Thoracic aorta (tissue), 2 donors: ENCODE measurements around the gene NSMCE4A. TPM values are rescaled to one million over a fixed set of nuclear protein-coding genes. Genes with fewer than 3 reads are reported as not detected.
A peak's percentile ranks its signal among the peaks of the same experiment; 100 is the strongest.
"Not testable (repeated sequence)": the region's sequence is repeated elsewhere in the genome, so short reads cannot be mapped to it uniquely, and the experiment has no call there.

Experiments used
- ATAC-seq: fragments of 150-250 bp; one replicate; pipeline ENCODE4 v1.8.0; 2017; ENCODE audit warnings: low read depth; ENCODE audit not compliant: insufficient number of reproducible peaks, low FRiP score
- DNase-seq: peaks from one replicate; pipeline ENCODE4 v3.0.0-alpha.2; 2020; ENCODE audit warnings: low spot score
- H3K27ac ChIP-seq, 2 donors: fragments of 200-600 bp; sonication (generic); 1 replicate in 1 of 2; 2 replicates in 1 of 2; pipeline ENCODE4 v1.5.1; 2016; ENCODE audit warnings: mild to moderate bottlenecking in 2 of 2, moderate library complexity in 2 of 2
- H3K27me3 ChIP-seq: fragments of 200-600 bp; sonication (generic); replicated peaks from 2 replicates; pipeline ENCODE4 v1.6.0; 2016; ENCODE audit warnings: mild to moderate bottlenecking; ENCODE audit not compliant: insufficient read depth
- H3K36me3 ChIP-seq: fragments of 200-600 bp; sonication (generic); one replicate; pipeline ENCODE4 v1.5.1; 2016
- H3K4me1 ChIP-seq, 2 donors: fragments of 200-600 bp; sonication (generic); 1 replicate in 1 of 2; 2 replicates in 1 of 2; pipeline versions ENCODE4 v1.5.1 to v1.6.0; 2016; ENCODE audit warnings: low read depth in 2 of 2, mild to moderate bottlenecking in 1 of 2; ENCODE audit not compliant: control insufficient read depth in 1 of 2
- H3K4me3 ChIP-seq: fragments of 200-600 bp; sonication (generic); 2 replicates; pipeline ENCODE4 v1.5.1; 2016; ENCODE audit warnings: mild to moderate bottlenecking
- H3K9me3 ChIP-seq: fragments of 200-600 bp; sonication (generic); 2 replicates; pipeline ENCODE4 v1.5.1; 2016
- total RNA-seq, 2 donors: library from RNA; depleted of rRNA; stranded (reverse); fragments of >200 nt; gene quantifications; one replicate each; pipeline versions ENCODE4 v1.1.0 to v1.2.3, GENCODE V29; 2016
- TF ChIP-seq, protein P1 (sequence below): fragments of 200-600 bp; sonication (generic); IDR thresholded peaks from one replicate; pipeline ENCODE4 v1.5.1; 2019; ENCODE audit warnings: antibody characterized with exemption

Gene NSMCE4A, protein sequence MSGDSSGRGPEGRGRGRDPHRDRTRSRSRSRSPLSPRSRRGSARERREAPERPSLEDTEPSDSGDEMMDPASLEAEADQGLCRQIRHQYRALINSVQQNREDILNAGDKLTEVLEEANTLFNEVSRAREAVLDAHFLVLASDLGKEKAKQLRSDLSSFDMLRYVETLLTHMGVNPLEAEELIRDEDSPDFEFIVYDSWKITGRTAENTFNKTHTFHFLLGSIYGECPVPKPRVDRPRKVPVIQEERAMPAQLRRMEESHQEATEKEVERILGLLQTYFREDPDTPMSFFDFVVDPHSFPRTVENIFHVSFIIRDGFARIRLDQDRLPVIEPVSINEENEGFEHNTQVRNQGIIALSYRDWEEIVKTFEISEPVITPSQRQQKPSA
- 10 to 100 TPM; 64.0 to 81.1 TPM for total RNA-seq

DNA sequence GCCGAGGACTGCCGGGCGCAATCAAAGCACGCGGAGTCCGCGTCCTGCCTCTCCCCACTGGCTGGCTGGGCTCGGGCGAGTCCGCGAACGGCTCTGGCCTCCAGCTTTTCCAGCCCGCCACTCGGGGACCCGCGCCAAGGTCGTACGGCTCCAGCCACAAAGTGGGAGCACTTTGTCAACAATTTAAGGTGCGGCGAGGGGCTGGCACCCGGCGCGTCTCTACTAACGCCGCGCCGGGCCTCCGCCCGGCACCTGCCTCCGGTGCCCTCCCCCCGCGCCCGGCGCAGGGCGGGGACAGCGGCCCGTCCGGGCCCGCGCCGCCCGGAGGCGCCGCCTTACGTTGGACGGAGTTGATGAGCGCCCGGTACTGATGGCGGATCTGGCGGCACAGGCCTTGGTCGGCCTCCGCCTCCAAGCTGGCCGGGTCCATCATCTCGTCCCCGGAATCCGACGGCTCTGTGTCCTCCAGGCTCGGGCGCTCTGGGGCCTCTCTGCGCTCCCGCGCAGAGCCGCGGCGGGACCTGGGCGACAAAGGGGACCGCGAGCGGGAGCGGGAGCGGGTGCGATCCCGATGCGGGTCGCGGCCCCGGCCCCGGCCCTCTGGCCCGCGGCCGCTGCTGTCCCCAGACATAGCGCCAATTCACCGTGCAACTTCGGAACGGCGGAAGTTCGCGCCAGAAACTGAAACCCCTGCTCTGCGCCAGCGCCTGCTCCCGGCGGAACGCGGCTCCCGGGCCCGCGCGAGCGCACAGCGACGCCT lies at the start of gene NSMCE4A:
TSS of gene NSMCE4A (minus strand) at position 683 of the 760 bp plus-strand sequence. CDS start at position 631, 52 bp downstream.
- TF ChIP-seq, protein P1, sequence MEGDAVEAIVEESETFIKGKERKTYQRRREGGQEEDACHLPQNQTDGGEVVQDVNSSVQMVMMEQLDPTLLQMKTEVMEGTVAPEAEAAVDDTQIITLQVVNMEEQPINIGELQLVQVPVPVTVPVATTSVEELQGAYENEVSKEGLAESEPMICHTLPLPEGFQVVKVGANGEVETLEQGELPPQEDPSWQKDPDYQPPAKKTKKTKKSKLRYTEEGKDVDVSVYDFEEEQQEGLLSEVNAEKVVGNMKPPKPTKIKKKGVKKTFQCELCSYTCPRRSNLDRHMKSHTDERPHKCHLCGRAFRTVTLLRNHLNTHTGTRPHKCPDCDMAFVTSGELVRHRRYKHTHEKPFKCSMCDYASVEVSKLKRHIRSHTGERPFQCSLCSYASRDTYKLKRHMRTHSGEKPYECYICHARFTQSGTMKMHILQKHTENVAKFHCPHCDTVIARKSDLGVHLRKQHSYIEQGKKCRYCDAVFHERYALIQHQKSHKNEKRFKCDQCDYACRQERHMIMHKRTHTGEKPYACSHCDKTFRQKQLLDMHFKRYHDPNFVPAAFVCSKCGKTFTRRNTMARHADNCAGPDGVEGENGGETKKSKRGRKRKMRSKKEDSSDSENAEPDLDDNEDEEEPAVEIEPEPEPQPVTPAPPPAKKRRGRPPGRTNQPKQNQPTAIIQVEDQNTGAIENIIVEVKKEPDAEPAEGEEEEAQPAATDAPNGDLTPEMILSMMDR = no peak
- DNase-seq (no peak), ATAC-seq (peak; percentile 85)
- peak within 1 kb of the TSS; percentile 95 for H3K27ac ChIP-seq
- H3K4me3 ChIP-seq = peak within 1 kb of the TSS; percentile 91
- H3K36me3 ChIP-seq = no peaks in the 10 kb centered on the region
- no peaks in the 10 kb centered on the region for H3K27me3 ChIP-seq
- peaks cover 10 to 28% of the 10 kb centered on the region in 2 donors for H3K4me1 ChIP-seq
- no peaks in the 10 kb centered on the region for H3K9me3 ChIP-seq

DNA sequence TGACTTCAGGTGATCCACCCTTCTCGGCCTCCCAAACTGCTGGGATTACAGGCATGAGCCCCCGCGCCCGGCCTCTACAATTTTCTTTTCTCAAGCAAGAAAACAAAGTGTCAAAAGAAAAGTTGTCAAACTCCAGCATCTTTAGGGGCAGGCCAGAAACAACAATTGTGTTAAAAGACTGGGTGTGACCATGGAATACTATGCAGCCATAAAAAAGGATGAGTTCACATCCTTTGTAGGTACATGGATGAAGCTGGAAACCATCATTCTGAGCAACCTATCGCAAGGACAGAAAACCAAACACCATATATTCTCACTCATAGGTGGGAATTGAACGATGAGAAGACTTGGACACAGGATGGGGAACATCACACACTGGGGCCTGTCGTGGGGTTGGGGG lies 48.2 kb upstream of the NSMCE4A start:
- H3K4me3 ChIP-seq, H3K36me3 ChIP-seq, H3K27ac ChIP-seq, DNase-seq, ATAC-seq, H3K27me3 ChIP-seq, H3K9me3 ChIP-seq: not testable (repeated sequence)
- peaks cover 0 to 19% of the 10 kb centered on the region in 2 donors for H3K4me1 ChIP-seq

DNA sequence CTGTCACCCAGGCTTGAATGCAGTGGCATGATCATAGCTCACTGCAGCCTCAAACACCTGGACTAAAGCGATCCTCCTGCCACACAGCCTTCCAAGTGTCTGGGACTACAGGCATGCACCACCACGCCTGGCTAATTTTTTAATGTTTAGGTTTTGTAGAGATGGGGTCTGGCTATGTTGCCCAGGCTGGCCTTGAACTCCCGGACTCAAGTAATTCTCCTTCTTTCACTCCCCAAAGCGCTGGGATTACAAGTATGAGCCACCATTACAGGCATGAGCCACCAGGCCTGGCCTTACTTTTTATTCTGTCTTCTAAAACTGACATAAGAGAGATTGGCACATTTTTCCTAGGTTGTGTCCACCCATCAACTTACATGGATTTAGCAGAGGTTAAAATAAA lies 47.3 kb upstream of the NSMCE4A start:
- H3K27me3 ChIP-seq = no peaks in the 10 kb centered on the region
- DNase-seq (no peak), ATAC-seq (no peak)
- TF ChIP-seq, protein P1 = no peak
- H3K27ac ChIP-seq = peak overlapping the region; percentile 1 to 69
- no peaks in the 10 kb centered on the region for H3K9me3 ChIP-seq
- H3K36me3 ChIP-seq = no peaks in the 10 kb centered on the region
- H3K4me3 ChIP-seq = no peak overlapping the region
- H3K4me1 ChIP-seq = peaks cover 0 to 16% of the 10 kb centered on the region in 2 donors

DNA sequence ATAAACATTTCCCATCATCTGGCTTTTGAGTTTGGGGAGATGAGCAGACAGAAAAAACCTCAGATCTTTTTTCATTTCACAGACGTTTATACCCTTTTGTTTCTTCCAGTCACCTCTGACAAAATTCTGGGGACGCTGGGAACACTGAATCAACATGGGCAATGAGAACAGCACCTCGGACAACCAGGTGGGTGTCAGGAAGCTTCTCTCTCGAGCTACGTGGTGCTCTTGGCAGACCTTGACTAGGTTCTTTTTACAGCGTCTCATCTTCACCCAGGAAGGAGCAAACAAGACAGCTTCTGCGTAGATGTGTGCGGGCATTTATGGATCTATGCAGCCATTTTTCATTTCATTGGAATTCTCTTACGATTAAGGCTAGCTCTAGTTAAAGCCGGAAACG lies 46.8 kb upstream of the NSMCE4A start:
- ATAC-seq = no peak
- Histone ChIP-seq H3K27ac (peak overlapping the region; percentile 51 to 69), H3K4me3 (peak overlapping the region; percentile 63)

DNA sequence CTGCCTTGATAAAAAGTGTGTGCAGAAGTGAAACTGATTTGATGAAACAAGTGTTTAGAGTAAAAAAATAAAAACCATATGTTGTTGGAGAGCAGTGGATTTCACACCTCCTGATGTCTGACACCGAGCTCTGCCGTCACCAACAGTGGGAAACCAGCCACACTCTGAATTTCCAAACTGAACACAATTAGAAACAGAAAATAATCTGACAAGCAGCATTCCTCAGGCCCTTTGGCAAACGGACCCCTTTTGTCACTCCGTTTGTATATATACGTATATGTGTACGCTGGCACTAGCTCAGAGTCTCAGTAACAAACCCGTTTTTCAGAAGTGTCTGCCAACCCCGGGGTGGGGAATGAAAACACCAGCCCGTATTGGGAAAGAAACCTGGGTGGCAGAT lies 46.4 kb upstream of the NSMCE4A start:
- H3K4me1 ChIP-seq = peaks cover 0 to 8% of the 10 kb centered on the region in 2 donors
- H3K4me3 ChIP-seq = peak overlapping the region; percentile 63
- H3K9me3 ChIP-seq = no peaks in the 10 kb centered on the region
- peak overlapping the region; percentile 51 to 69 for H3K27ac ChIP-seq
- ATAC-seq = no peak
- H3K27me3 ChIP-seq = no peaks in the 10 kb centered on the region
- no peaks in the 10 kb centered on the region for H3K36me3 ChIP-seq
- no peak for DNase-seq
- TF ChIP-seq, protein P1 = no peak

More for the DNA sequence above, 46.8 kb upstream of the NSMCE4A start:
- DNase-seq = no peak
- Histone ChIP-seq H3K9me3 (no peaks in the 10 kb centered on the region), H3K27me3 (no peaks in the 10 kb centered on the region), H3K4me1 (peaks cover 0 to 12% of the 10 kb centered on the region in 2 donors), H3K36me3 (no peaks in the 10 kb centered on the region)
- TF ChIP-seq, protein P1 = no peak
